ENCODE data around the gene RHBDD1.

The RHBDD1 gene

DNA sequence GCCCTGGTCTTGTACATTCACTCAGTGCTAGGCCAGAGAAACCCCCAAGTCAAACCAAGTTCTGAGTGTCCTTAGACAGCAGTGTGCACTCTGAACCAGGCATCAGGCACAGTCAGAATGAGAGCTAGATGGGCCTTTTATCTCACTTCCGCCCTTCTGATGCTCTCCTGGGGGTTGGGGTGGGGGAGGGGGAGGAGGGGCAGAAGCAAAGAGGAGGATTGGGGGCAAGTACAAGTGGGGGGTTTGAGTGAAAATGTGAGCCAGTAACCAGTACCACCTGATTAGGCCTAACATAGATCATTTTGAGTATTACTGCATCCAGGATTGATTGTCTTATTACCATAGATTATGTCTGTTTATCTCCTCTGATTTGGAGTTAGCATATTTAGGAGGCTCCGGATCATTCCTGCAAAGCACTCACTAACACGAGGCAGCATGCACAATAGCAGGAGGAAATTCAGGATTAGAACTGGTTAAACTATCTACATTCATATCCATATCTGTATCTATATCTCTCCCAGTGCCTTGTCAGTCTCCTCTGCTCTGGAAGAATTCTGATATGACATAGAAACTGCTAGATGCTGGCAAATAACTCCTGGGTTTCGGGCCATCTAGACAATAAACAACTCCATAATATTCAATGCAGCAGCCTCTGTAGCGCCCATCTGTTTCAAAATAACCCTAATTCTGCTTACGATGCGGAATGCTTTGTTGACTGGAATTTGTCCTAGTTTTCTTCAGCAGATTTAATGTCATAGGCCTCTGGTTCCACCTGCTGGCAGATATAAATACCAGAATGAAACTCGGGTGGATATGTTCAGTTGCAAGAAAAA, 149.1 kb downstream of the RHBDD1 start:
- DNase-seq (ENCODE audit: low spot score), result peak; percentile 18

GRCh38 chr2:226985583-226985946, 149.7 kb downstream of the RHBDD1 start:
- no peak for DNase-seq (ENCODE audit: low spot score)

DNA sequence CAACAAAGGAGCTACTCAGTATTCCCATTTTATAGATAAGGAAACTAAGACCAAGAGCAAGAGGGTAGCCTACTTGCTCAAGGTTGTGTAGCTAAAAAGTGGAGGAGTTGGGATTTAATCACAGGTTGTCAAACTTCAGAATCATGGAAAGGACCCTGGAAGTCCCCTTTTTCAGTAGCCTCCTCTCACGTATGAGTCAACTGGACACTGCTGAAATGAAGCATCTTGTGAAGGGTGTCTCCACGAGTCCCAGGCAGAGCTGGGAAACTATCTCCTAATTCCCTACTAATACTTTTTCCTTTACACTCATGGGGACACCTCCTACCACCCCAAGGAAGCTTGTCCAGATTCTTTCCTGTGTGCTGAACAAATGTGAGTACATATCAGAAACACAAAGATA, 155.8 kb downstream of the RHBDD1 start:
- no peak for DNase-seq (ENCODE audit: low spot score)

GRCh38 chr2:226993171-226993570, 157.3 kb downstream of the RHBDD1 start:
- no peak for DNase-seq (ENCODE audit: low spot score)

- no peak for DNase-seq (ENCODE audit: low spot score)
Observed at GRCh38 chr2:226994775-226995174, 158.9 kb downstream of the RHBDD1 start.

GRCh38 chr2:226995625-226996041, 159.8 kb downstream of the RHBDD1 start:
- no peak for DNase-seq (ENCODE audit: low spot score)

GRCh38 chr2:226999661-227000060, 163.8 kb downstream of the RHBDD1 start:
- no peak for DNase-seq (ENCODE audit: low spot score)

DNA sequence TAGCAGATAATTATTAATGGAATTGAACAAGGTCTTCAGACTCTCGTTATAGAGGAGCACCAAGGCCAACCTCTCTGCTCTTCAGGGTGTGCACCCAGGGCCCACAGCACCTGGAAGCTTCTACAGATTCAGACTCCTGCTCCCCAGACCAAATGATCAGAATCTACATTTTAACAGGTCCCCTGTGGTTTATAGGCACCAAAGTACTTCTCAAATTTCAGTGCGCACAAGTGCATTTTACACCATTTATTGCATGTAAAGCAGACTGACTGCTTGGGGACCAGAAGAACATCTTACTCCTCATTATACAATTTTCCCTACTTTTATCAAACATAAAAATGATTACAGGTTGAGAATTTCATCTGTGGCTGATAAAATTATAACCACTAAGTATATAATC, 164.3 kb downstream of the RHBDD1 start:
- DNase-seq (ENCODE audit: low spot score), result no peak

- DNase-seq (ENCODE audit: low spot score), result no peak
Observed at GRCh38 chr2:227004482-227004881, 168.6 kb downstream of the RHBDD1 start.

- DNase-seq (ENCODE audit: low spot score), result no peak
Observed at GRCh38 chr2:227006189-227006897, 170.5 kb downstream of the RHBDD1 start.

GRCh38 chr2:227007148-227007547, 171.3 kb downstream of the RHBDD1 start:
- DNase-seq (ENCODE audit: low spot score), result no peak

DNA sequence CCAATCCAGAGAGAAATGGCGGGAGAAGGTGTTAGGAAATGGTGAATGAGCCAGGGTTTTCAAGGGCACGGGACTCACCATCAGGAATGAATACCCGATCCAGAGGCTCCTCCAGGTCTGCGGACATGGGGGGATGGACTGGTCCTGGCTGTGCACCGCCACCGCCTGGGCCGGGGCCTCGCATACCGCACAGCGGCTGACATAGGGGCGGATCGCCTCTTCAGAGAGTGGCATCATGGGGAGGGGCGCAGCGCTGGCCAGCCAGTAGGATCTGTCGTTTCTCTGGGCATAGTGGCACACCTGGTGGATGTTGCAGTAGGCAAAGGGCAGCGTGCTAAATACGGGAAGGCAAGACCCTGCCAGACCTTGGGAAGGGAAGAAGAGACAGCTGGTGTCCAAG, 172.1 kb downstream of the RHBDD1 start:
- no peak for DNase-seq (ENCODE audit: low spot score)

GRCh38 chr2:227010433-227010832, 174.6 kb downstream of the RHBDD1 start:
- DNase-seq (ENCODE audit: low spot score), result no peak

GRCh38 chr2:227013330-227013729, 177.5 kb downstream of the RHBDD1 start:
- DNase-seq (ENCODE audit: low spot score), result no peak

- DNase-seq (ENCODE audit: low spot score), result no peak
Observed at GRCh38 chr2:227013881-227014280, 178.0 kb downstream of the RHBDD1 start.

- no peak for DNase-seq (ENCODE audit: low spot score)
Observed at GRCh38 chr2:227016894-227017293, 181.0 kb downstream of the RHBDD1 start.

DNA sequence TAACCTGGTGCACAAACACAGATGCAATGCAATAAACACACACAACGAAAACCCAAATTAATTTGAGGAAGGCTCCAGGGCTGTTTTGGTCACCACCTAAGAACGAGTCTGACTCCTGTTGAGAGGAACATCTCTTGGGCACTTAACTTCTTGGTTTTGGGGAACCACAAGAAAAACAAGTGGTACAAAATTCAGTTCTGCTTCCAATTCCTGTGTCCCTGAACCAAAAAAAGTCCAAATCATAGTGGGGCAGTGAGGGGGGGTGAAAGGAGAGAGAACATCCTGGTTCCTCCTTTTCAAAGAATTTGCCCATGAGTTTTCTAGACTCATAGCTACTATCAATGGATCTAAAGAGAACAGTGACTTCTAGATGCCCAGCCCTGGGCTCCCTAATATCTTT, 184.6 kb downstream of the RHBDD1 start:
- no peak for DNase-seq (ENCODE audit: low spot score)

DNA sequence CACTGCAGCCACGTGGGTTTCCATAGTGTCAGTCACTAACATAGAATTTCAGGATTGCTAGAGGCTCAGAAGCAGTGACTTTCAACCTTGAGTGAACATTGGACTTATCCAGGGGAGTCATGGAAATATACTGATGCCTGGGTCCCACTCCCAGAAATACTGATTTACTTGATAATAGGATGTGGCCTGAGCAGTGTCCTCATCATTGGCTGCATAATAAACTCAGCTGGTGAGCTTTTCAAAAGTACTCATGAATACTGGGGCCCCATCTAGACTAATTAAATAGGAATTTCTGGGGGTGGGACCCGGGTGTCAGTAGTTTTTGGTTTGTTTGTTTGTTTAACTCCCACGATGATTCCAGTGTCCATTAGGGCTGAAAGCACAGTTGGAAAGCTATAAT, 186.8 kb downstream of the RHBDD1 start:
- no peak for DNase-seq (ENCODE audit: low spot score)

DNA sequence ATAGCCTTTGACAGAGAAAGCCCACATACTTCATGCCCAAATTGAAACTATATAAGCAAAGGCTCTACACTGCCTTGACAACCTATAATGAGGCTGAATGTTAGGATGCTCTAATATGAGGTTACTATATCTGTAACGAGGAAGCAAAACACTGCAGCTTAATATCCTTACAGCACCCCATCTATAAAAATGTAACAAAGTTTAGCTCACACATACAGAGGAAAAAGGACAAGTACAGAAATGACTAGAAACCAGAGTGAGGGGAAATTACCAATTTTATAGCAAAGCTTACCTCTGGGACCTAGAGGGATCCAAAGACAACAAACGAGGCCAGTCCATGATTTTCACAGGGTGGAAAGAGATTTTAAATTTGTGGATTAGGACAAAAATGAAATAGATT, 189.7 kb downstream of the RHBDD1 start:
- DNase-seq (ENCODE audit: low spot score), result no peak

DNA sequence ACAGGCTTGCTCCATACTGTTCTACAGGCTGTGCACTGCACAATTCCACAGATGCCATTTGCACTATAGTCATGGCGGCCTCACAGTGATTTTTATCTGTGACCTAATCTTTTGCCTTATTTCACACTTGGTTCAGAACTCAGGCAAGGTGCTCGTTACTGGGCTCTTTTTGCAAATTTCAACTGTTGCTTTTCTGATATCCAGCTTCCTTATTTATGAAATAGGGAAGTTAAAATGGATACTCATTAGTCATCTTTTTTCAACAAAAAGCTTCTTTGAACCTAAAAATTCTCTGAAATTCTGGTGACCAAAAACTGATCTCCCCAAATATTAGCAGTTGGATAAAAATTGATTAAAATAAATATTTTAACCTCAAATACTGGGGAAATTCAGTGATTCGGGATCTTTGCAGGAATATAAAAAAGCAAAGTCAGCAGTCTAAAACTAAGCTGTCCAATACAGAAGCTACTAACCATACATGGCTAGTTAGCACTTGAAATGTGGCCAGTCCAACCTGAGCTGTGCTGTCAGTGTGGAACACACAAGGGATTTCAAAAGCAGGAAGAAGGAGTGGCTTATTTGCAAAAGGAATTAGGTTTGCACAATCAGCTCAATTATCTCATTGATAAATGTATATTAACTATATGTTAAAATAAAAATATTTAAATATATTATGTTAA, 193.7 kb downstream of the RHBDD1 start:
- DNase-seq (ENCODE audit: low spot score), result no peak

DNA sequence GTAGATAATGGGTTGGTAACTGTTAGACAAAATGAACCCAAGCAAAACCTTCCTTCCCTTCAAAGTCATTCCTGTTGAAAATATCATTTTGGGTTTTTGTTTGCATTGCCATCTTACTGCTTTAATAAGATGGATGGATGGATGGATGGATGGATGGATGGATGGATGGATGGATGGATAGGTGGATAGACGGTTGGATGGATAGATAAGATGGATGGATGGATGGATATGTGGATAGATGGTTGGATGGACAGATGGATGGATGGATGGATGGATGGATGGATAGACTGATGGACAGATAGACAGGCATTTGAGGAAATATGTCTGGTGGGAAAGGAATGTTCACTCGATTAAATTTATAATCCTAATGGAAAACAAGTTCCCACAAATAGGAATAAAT, 194.9 kb downstream of the RHBDD1 start:
- DNase-seq (ENCODE audit: low spot score), result no peak

DNA sequence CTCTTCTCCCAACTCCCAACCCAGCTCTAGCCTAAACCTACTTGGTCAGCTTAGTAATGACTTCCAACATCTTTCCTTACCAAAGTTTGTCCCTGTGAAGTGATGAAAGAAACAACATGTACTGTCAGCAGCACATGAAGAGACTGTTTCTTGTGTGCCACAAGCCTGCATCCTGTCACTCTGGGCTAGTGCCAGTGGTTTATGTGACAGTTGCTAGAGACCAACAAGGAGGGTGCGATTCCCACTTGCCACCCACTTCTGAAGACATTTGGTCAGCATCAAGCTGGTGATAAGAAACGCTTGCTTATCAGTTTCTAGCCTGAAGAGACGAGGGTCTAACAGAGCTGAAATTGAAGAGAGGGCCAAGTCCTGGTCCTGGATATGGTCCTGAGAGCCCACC, 195.5 kb downstream of the RHBDD1 start:
- no peak for DNase-seq (ENCODE audit: low spot score)
